ENCODE data around the gene SLC6A7. TPM values are rescaled to one million over a fixed set of nuclear protein-coding genes. Genes with fewer than 3 reads are reported as not detected.

The SLC6A7 gene
- total RNA-seq, 1 donor from 2014 or later, result not detected

DNA sequence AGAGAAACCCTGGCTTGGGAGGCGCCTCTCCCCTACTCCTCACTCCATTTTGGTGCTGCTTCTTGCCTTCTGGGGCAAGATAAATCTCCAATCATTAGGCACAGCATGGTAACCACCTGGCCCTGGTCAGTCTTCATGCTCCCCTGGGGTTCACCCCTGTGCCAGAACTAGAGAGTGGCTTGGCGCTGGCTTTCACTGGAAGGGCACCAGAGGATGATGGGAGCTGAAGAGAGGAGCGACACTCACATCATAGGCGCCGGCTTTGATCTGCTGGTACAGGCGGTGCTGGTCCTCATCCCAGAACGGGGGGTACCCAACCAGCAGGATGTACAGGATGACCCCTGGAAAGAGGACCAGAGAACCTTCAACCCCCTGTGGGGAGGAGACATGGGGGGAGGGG, 61.6 kb downstream of the SLC6A7 start:
- DNase-seq (no peak), ATAC-seq (no peak)
- H3K27me3 ChIP-seq, result no peaks in the 10 kb centered on the region
- no peaks in the 10 kb centered on the region for H3K4me1 ChIP-seq
- TF ChIP-seq, protein P1, sequence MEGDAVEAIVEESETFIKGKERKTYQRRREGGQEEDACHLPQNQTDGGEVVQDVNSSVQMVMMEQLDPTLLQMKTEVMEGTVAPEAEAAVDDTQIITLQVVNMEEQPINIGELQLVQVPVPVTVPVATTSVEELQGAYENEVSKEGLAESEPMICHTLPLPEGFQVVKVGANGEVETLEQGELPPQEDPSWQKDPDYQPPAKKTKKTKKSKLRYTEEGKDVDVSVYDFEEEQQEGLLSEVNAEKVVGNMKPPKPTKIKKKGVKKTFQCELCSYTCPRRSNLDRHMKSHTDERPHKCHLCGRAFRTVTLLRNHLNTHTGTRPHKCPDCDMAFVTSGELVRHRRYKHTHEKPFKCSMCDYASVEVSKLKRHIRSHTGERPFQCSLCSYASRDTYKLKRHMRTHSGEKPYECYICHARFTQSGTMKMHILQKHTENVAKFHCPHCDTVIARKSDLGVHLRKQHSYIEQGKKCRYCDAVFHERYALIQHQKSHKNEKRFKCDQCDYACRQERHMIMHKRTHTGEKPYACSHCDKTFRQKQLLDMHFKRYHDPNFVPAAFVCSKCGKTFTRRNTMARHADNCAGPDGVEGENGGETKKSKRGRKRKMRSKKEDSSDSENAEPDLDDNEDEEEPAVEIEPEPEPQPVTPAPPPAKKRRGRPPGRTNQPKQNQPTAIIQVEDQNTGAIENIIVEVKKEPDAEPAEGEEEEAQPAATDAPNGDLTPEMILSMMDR (IDR thresholded peaks at IDR 0.05), result no peak
- intact Hi-C loops (cut with DNase I), result no loop called here
- no peak overlapping the region for H3K27ac ChIP-seq
- no peaks in the 10 kb centered on the region for H3K9me3 ChIP-seq
- H3K36me3 ChIP-seq, result no peaks in the 10 kb centered on the region
- no peak overlapping the region for H3K4me3 ChIP-seq

DNA sequence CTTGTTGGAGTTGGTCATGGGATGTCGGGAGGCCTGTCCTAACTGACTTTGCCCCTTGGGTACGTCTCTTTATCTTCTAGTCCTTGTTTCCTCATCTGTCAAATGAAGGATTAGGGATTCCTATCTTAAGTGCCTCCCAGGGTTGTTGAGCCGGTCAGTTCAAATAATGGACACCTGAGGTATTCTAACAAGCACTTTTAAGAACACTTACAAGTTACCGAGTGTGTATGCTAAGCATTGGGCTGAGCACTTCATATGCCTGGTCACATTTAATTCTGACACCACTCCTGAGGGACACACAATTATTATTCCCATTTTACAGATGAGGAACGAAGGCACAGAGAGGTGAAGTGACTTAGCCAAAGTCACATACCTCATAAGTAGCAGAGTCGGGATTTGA, 62.6 kb downstream of the SLC6A7 start:
- H3K4me3 ChIP-seq, result no peak overlapping the region
- no peak overlapping the region for H3K27ac ChIP-seq
- DNase-seq, result no peak
- TF ChIP-seq, protein P1 (IDR thresholded peaks at IDR 0.05), result no peak
- no peaks in the 10 kb centered on the region for H3K4me1 ChIP-seq
- H3K9me3 ChIP-seq, result no peaks in the 10 kb centered on the region
- H3K36me3 ChIP-seq, result no peaks in the 10 kb centered on the region
- intact Hi-C loops (cut with DNase I), result no loop called here
- peak; percentile 56 for ATAC-seq
- no peaks in the 10 kb centered on the region for H3K27me3 ChIP-seq

DNA sequence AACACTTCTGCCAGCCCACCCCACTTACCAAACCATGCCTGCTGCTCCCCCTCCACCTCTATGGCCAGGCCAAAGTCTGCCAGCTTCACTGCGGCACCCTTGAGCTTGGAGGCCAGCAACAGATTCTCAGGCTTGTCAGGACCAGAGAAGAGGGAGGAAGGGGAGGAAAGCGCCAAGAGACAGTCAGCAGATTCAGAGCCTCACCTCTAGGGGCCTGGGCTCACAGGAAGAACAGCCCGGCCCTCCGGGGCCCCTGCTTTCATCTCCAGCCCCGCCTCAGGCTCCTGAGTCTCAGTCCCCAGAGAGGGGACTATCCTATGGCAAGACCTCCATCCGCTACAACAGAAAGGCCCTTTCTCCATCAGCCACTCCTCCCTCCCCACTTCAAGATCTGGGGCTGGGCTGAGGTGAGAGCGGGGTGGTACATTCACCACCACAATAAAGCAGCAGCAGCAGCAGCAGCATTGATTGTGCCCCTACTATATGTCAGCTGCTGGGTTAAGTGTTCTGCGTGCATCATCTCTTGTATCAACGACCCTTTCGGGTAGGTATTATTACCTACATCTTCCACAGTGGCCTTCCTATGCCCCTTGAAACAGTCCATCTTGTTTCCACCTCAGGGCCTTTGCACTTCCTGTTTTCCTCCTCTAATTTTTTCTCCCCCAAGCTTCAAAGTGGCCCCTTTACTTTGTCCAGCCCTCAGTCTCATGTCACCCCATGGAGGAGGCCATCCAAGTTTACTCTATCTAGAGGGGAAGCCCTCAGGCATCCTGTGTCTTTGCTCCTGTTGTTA, 63.8 kb downstream of the SLC6A7 start:
- Histone ChIP-seq H3K27me3 (no peaks in the 10 kb centered on the region), H3K4me3 (no peak overlapping the region), H3K27ac (no peak overlapping the region), H3K9me3 (no peaks in the 10 kb centered on the region), H3K4me1 (no peaks in the 10 kb centered on the region), H3K36me3 (no peaks in the 10 kb centered on the region)
- DNase-seq (no peak), ATAC-seq (no peak)
- TF ChIP-seq, protein P1 (IDR thresholded peaks at IDR 0.05), result no peak
- intact Hi-C loops (cut with DNase I), result no loop called here

DNA sequence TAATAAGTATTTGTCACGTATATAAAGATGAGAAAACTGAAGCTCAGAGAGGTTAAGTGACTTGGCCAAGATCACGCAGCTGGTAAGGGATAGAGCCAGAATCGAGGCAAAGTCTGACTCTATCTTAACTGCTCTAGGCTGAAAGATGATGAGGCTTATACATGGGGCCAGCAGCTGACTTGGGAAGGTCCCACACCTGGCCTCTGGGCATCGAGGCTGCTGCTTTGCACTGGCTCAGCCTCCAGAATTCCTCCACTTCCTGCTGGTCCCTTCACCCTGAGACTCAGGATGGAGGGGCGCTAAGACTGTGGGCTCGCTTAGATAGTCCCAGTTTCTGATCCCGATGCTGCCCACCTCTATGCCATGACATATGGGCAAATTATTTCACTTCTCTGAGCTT, 64.5 kb downstream of the SLC6A7 start:
- Histone ChIP-seq H3K9me3 (no peaks in the 10 kb centered on the region), H3K27ac (no peak overlapping the region), H3K4me1 (no peaks in the 10 kb centered on the region), H3K36me3 (no peaks in the 10 kb centered on the region), H3K27me3 (no peaks in the 10 kb centered on the region), H3K4me3 (no peak overlapping the region)
- ATAC-seq (no peak), DNase-seq (no peak)
- TF ChIP-seq, protein P1 (IDR thresholded peaks at IDR 0.05), result no peak
- intact Hi-C loops (cut with DNase I), result no loop called here

DNA sequence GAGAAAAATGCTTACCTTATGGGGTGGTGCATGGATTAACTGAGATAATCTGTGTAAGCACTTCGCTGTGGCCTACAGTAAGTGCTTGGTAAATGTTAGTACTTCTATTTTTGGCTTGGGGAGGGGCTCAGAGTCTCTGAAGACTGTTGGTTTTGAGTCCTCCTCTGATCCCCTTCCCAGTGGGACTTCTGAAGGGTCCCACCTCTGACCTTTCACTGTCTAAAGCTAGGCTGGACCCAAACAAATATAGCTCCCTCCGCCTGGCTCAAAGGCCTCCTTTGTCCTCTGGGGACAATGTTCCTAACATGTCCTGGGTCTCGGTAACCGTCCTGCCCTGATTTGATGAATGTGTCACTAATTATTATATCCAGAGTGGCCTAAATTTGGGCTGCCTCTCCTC, 64.9 kb downstream of the SLC6A7 start:
- Histone ChIP-seq H3K4me1 (no peaks in the 10 kb centered on the region), H3K9me3 (no peaks in the 10 kb centered on the region), H3K36me3 (no peaks in the 10 kb centered on the region), H3K27ac (no peak overlapping the region), H3K4me3 (no peak overlapping the region), H3K27me3 (no peaks in the 10 kb centered on the region)
- TF ChIP-seq, protein P1 (IDR thresholded peaks at IDR 0.05), result no peak
- intact Hi-C loops (cut with DNase I), result no loop called here
- ATAC-seq (no peak), DNase-seq (no peak)

Data from upper lobe of right lung (tissue), 1 donor.